Measurements from ENCODE around the gene EEF2. TPM values are rescaled to one million over a fixed set of nuclear protein-coding genes. Genes with fewer than 3 reads are reported as not detected.

The EEF2 gene
- total RNA-seq, 1 donor from 2014 or later, result 1,702 TPM

DNA sequence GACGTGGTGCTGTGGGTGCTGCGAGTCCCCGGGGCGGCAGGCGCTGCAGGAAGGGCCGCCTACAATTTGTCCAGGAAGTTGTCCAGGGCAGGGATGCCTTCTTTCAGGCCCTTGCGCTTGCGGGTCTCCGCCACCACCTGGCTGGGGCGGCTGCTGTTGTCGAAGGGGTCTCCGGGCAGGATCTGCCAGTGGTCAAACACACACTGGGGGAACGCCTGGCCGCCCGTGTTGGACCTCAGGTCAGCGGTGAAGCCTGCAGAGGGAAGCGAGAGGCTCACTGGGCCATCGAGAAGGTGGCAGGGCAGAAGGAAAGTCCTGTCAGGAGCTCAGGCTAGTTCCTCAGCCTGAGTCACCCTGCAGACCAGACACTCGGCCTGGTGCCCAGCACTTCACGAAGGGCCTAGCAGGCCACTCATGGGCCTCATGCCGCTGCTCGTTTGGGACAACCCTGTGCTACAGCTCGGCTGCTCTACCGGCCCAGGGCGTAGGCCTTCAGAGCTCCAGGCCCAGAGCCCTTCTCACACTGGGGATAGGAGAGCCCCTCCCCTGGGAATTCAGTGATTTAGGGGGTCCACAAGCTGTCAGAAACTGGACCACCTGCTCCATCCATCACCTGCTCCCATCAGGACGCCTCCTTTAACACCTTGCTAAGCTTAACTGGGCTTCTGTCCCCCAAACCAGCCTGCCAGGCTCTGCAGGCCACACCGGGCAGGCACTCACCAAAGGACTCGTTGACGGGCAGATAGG is 8.6 kb downstream of the EEF2 start:
- TF ChIP-seq CTCF (IDR thresholded peaks at IDR 0.05), result no peak
- TF ChIP-seq POLR2A (IDR thresholded peaks at IDR 0.05), result no peak
- TF ChIP-seq POLR2AphosphoS5 (IDR thresholded peaks at IDR 0.05; ENCODE audit: insufficient read depth in 1 of 2, low read depth in 1 of 2), result no peak
- DNase-seq (ENCODE audit: extremely low spot score in 2 of 2), result no peak

GRCh38 chr19:3975637-3976087 is 9.6 kb downstream of the EEF2 start:
- DNase-seq (ENCODE audit: extremely low spot score in 2 of 2), result no peak
- Histone ChIP-seq H3K9me3 (no peaks in the 10 kb centered on the region), H3K4me3 (no peak overlapping the region), H3K27ac (no peak overlapping the region), H3K36me3 (peaks cover 0 to 52% of the 10 kb centered on the region in 2 donors), H3K4me1 (no peaks in the 10 kb centered on the region), H3K27me3 (no peaks in the 10 kb centered on the region)
- intact Hi-C loops (cut with DNase I), result no loop called here
- TF ChIP-seq POLR2AphosphoS5 (IDR thresholded peaks at IDR 0.05; ENCODE audit: insufficient read depth in 1 of 2, low read depth in 1 of 2) (no peak), POLR2A (IDR thresholded peaks at IDR 0.05) (no peak), CTCF (IDR thresholded peaks at IDR 0.05) (no peak)

More for the DNA sequence above, 8.6 kb downstream of the EEF2 start:
- no peak overlapping the region for H3K4me3 ChIP-seq
- no peak overlapping the region for H3K27ac ChIP-seq
- peaks cover 3 to 62% of the 10 kb centered on the region in 2 donors for H3K36me3 ChIP-seq
- H3K4me1 ChIP-seq, result no peaks in the 10 kb centered on the region
- H3K27me3 ChIP-seq, result no peaks in the 10 kb centered on the region
- intact Hi-C loops (cut with DNase I), result no loop called here
- no peaks in the 10 kb centered on the region for H3K9me3 ChIP-seq

DNA sequence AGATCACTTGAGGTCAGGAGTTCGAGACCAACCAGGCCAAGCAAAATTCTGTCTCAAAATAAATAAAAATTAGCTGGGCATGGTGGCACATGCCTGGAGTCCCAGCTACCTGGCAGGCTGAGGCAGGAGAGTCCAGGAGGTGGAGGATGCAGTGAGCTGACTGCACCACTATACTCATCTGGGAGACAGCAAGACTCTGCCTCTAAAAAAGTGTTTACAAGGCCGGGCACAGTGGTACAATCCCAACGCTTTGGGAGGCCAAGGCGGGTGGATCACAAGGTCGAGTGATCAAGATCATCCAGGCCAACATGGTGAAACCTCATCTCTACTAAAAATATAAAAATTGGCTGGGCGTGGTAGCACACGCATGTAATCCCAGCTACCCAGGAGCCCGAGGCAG is 10.1 kb downstream of the EEF2 start:
- Histone ChIP-seq H3K9me3 (no peaks in the 10 kb centered on the region), H3K4me3 (no peak overlapping the region), H3K27ac (no peak overlapping the region), H3K36me3 (peaks cover 0 to 47% of the 10 kb centered on the region in 2 donors), H3K27me3 (no peaks in the 10 kb centered on the region), H3K4me1 (peaks cover 4% of the 10 kb centered on the region)
- no peak for DNase-seq (ENCODE audit: extremely low spot score in 2 of 2)
- intact Hi-C loops (cut with DNase I), result no loop called here
- TF ChIP-seq POLR2AphosphoS5 (IDR thresholded peaks at IDR 0.05; ENCODE audit: insufficient read depth in 1 of 2, low read depth in 1 of 2), result no peak
- TF ChIP-seq POLR2A (IDR thresholded peaks at IDR 0.05), result no peak
- TF ChIP-seq CTCF (IDR thresholded peaks at IDR 0.05), result no peak

DNA sequence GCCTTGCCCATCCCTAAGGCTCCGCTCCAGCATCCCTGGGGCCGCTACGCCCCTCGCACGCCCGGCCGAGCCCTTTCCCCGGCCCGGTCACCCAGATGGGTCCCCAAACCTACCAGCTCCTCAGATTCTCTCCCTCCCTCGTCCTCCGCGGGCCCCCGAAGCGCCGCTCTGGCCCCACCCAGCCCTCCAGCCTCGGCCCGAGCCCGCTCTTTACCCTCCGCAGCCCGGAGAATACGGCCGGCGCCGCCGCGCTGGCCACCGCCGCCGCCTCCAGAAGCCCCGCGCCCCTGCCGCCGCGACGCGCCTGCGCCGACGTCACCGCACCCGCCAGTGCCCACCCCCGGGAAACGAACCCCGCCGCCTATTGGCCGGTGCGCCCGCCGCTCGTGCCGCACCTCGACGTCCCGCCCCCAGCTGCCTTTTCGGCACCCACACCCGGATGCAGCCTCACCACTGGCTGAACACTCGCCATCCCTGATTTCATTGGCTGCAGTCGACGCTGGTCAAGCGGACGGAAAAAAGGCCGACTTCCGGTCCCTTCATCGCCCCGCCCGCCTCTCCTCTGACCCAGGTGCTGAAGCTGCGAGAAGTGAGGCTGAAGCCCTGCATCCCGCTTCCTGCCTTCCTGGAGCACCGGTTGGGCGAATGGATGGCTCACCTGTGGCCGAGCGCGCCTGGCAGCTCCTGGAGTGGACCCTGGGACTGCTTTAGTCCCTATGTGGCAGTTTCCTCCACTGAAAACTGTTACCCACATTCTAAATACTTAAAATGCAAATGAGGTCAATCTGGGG is 14.3 kb downstream of the EEF2 start, which contains the start of gene DAPK3:
DAPK3 (minus strand) TSS at position 292 of the 791 bp plus-strand sequence. CDS start 1,364 bp downstream, outside the sequence.
- H3K27me3 ChIP-seq, result no peaks in the 10 kb centered on the region
- H3K4me3 ChIP-seq, result peak within 1 kb of the TSS; percentile 98 to 99
- intact Hi-C loops (cut with DNase I), result no loop called here
- peaks cover 0 to 25% of the 10 kb centered on the region in 2 donors for H3K36me3 ChIP-seq
- peaks cover 45% of the 10 kb centered on the region for H3K4me1 ChIP-seq
- H3K9me3 ChIP-seq, result no peaks in the 10 kb centered on the region
- peak in 1 of 2 donors; percentile 98 for DNase-seq (ENCODE audit: extremely low spot score in 2 of 2)
- peak within 1 kb of the TSS; percentile 99 for H3K27ac ChIP-seq
- TF ChIP-seq POLR2AphosphoS5 (IDR thresholded peaks at IDR 0.05; ENCODE audit: insufficient read depth in 1 of 2, low read depth in 1 of 2) (peak; percentile 70 to 78), CTCF (IDR thresholded peaks at IDR 0.05) (no peak), POLR2A (IDR thresholded peaks at IDR 0.05) (peak; percentile 51 to 97)

Data from vagina (tissue), 2 donors.